HL-60 (cell line): ENCODE results near the gene TPCN1.

Experiments
- GABPA ChIP-seq: IDR thresholded peaks from 2 replicates; pipeline ENCODE4 v1.6.1; 2012; ENCODE audit warnings: low read depth
- POLR2AphosphoS5 ChIP-seq: IDR thresholded peaks from 2 replicates; pipeline ENCODE4 v1.6.1; 2012; ENCODE audit warnings: low read depth

DNA sequence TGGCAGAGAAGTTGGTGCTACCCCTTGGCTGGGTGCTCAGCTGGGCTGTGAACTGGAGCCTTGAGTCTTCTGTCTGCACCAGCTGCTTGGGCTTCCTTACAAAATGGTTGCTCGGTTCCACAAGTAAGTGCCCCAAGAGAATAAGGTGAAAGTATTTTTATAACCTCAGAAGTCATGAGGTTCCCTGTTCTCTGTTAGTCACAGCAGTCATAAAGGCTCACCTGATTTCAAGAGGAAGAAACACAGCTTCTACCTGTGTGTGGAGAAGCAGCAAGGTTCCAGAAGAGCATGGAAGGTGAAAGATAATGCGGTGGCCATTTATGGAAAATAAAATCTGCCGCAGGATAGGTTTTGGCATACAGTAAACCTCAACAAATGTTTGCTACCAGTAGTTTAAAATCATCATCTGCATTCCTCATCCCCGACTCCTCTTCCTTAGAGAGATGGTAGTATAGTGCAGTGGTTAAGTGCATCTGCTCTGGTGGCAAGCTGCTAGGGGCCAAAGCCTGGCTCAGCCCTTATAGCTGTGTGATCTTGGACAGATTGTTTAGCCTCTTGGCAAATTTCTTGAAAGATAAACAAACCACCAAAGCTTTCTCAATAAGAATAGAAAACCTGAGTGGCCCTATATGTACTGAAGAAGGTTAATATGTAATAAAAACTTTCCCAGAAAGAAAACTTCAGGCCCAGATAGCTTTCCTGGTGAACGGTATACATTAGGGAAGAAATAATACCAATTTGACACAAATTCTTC is 32.4 kb downstream of the TPCN1 start:
- TF ChIP-seq GABPA (no peak), POLR2AphosphoS5 (no peak)
